Activated naive CD8-positive, alpha-beta T cell treated with anti-CD3 and anti-CD28 coated beads, Interleukin-2, amount 50 U/mL, for 16 hours (primary cell): ENCODE measurements around the gene SEC14L1.

Experiments
- DNase-seq: peaks from one replicate; pipeline ENCODE4 v3.0.0-alpha.2; 2020; ENCODE audit warnings: low read depth, low spot score

The SEC14L1 gene

DNA sequence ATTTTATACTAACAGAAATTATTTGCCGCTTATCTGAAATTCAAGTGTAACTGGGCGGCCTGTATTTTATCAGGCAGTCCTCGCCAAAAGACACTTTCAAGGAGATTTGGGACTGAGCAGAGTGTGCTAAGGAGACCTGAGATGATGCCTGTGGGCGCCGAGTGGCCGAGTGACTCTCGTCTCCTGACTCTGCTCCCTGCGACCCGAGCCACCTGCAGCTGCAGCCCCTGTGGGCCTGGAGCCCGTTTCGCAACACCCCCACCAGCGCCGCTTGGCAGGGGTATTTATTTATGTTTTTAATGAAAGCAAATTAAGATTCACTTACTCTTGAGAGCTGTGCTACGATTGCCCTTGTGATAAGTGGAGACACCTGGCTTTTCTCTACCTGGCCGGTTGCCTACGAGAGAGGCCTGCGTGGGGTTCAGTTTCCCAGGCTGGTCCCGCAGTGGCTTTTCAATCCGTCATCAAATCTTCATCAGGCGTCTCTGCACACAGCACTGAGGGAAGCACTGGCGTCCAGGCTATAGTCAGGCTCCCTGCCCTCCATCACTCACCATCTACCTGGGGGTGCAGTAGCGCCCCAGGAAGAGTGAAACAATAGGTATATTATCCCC is 124.0 kb downstream of the SEC14L1 start:
- no peak for DNase-seq

GRCh38 chr17:77266213-77266612 is 125.4 kb downstream of the SEC14L1 start:
- DNase-seq: no peak
